Stimulated activated CD8-positive, alpha-beta memory T cell treated with anti-CD3 and anti-CD28 coated beads, Interleukin-12 subunit alpha, Interleukin-12 subunit beta, amount 100 ng/mL, for 24 hours (primary cell): ENCODE data around the gene FGGY.
"Not testable (repeated sequence)": the region's sequence is repeated elsewhere in the genome, so short reads cannot be mapped to it uniquely, and the experiment has no call there.

Experiments
- DNase-seq: peaks from one replicate; pipeline ENCODE4 v3.0.0-alpha.2; 2020; ENCODE audit errors: extremely low read depth

FGGY gene

GRCh38 chr1:59511476-59512465, 214.9 kb downstream of the FGGY start:
- no peak for DNase-seq

DNA sequence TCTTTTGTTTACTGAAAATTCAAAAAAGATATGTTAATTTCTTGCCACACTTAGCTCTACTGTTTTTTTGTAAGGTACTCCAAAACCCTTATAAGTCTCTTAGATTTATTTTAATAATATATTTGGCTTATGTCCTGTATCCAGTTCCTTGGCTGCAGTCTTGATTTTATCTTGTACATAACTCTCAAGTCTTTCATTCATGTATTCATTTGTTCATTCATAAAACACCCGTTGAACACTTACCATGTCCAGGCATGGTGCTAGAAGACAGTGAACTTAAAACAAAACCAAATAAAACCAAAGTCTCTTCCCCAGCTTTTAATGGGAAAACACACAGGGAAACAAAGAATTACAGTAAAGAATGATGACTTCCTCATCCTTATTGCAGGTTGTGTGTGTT, 215.8 kb downstream of the FGGY start:
- no peak for DNase-seq

- DNase-seq, result no peak
Observed at GRCh38 chr1:59514061-59514909, 217.4 kb downstream of the FGGY start.

- DNase-seq, result no peak
Observed at GRCh38 chr1:59516881-59517280, 220.0 kb downstream of the FGGY start.

GRCh38 chr1:59520194-59520593, 223.3 kb downstream of the FGGY start:
- no peak for DNase-seq

DNA sequence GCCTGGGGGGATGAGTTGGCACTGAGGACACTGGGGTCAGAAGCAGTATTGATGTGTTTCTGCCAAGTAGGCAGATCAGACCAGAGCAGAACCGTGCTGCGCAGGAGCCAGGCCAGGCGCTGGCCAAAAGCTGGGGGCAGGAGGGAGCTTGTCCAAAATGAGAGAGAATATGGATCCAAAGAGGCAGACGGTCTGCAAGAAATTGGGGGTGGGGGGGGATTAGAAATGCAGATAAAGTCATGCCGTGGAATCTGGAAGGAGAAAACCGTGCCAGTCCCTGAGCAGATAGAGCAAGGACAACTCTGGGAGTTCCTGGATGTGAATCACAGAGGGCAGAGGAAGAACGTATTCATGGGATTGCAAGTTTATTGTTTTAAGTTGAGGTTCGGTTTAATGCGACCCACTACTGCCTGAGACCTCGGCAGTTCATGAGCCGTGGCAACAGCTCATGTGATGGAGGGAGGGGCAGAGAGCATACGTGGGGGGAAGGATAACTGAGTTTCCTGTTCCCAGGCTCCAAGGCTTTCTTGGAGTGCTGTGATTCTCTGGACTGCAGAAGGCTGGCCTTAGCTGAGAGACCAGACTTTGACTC, 224.0 kb downstream of the FGGY start:
- DNase-seq, result no peak

GRCh38 chr1:59521456-59521855, 224.6 kb downstream of the FGGY start:
- DNase-seq, result no peak

- no peak for DNase-seq
Observed at GRCh38 chr1:59522925-59523505, 226.1 kb downstream of the FGGY start.

- no peak for DNase-seq
Observed at GRCh38 chr1:59523745-59524450, 227.0 kb downstream of the FGGY start.

GRCh38 chr1:59526240-59526639, 229.3 kb downstream of the FGGY start:
- no peak for DNase-seq

DNA sequence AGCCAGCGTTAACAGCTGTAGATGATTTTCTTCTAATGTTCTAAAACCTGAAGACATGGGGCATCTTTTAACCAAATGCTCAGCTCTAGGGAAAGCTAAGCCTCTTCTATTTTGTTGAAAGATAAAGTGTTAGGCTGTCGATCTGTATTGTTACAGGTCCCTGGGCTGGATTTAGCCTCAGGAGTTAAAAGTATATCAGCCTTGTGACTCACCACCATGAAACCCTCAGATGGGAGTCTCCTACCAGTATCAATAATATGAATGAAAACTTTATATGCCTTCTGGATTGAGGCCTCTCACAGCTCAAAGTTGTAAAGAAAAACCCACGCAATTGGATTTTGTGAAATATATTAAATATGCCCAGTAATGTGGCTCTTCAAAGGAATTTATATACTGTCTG, 231.6 kb downstream of the FGGY start:
- DNase-seq, result no peak

DNA sequence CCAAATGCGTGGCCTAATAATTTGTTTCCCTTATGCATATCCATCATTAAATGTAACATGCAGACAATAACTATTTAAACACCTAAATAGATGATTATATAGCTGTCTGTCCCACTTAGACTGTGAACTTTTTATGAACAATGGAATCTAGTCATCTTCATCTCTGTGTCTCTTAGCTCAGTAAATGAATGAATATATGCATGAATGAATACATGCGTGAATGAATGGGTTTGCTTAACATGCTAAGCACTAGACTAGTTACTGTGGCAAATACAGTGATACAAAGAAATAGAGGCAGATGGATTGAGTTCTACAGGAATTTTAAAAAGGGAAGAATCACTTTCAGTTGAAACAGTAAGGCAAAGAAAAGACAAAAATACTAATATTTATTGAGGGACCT, 232.0 kb downstream of the FGGY start:
- DNase-seq, result no peak

- no peak for DNase-seq
Observed at GRCh38 chr1:59530119-59530518, 233.2 kb downstream of the FGGY start.

- no peak for DNase-seq
Observed at GRCh38 chr1:59532102-59532501, 235.2 kb downstream of the FGGY start.

- not testable (repeated sequence) for DNase-seq
Observed at GRCh38 chr1:59538476-59538875, 241.6 kb downstream of the FGGY start.

- no peak for DNase-seq
Observed at GRCh38 chr1:59539961-59540681, 243.2 kb downstream of the FGGY start.

DNA sequence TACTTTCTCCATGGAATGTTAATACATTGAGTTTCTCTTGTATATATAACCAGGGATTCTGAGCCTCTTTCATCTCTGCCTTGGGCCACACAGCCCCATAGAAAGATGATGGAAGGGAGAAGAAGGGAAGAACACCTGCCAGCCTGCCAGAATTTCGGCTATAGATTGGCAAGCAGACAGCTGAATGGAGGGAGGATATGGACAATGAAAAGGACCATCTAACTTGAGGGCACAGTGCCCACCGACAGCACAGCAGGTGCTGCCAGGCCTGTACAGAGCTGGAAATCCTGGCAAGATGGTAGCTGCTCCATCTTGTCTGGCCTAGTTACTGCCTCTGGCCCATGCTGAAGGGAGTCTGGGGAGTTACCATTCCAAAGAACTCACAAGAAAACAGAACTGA, 244.3 kb downstream of the FGGY start:
- DNase-seq, result no peak

GRCh38 chr1:59541891-59542290, 245.0 kb downstream of the FGGY start:
- DNase-seq, result no peak

DNA sequence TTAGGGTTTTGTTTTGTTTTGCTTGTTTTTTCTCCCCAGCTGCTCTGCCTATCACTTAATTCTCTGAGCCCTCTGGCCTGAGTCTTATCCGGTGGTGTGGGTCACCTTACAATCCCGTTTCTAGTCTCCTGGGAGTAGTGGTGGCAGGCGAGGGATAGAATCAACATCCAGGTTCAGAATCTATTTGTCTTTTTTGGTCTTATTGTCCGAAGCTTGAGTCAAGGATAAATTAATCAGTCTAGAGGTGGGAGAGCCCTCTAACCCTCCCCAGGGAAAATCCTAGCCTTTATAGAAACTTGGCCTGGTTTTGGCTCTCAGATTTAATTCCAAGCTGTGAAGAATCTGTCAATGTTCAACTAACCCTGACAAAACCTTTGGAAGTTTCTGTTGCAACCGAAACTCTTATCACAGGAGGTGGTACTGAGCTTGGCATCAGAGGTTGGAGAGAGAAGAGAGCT, 246.3 kb downstream of the FGGY start:
- no peak for DNase-seq

DNA sequence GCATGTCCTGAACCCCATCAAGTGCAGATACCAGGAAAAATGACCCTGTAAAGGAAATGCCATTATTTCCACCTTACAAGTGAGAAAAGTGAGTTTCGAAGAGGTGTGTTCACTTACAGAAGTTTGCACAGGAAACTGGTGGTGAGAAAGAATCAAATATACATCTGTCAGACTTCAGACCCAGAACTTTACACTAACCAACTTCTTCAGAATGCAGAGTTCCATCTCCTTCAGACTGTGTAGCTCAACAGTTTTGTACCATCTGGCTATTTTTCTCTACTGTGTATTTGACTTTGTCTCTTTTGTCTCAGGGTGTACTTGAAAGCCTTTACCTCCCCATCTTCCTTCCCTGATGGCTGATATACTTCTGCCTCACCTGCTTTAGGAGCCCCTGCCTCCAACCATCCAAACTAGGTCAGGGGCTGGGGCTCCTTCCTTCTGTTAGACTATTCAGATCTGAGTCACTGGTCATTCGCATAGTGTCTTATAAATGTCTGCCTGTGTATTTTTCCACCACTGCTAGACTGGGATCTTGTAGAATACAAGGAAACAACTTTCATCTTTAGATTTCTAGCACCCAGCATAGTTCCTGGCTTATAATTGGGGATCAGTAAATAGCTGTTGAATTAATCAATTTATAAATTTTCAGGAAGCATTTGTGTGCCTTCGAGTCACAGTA, 247.9 kb downstream of the FGGY start:
- DNase-seq, result no peak
